TTC549 (cell line): ENCODE measurements around the gene CIB2.

Experiments
- FAIRE-seq: peaks from 2 replicates; lab custom pipeline; 2012; peaks lifted over from hg19 to GRCh38; lab: Jason Lieb, UNC

CIB2 gene

DNA sequence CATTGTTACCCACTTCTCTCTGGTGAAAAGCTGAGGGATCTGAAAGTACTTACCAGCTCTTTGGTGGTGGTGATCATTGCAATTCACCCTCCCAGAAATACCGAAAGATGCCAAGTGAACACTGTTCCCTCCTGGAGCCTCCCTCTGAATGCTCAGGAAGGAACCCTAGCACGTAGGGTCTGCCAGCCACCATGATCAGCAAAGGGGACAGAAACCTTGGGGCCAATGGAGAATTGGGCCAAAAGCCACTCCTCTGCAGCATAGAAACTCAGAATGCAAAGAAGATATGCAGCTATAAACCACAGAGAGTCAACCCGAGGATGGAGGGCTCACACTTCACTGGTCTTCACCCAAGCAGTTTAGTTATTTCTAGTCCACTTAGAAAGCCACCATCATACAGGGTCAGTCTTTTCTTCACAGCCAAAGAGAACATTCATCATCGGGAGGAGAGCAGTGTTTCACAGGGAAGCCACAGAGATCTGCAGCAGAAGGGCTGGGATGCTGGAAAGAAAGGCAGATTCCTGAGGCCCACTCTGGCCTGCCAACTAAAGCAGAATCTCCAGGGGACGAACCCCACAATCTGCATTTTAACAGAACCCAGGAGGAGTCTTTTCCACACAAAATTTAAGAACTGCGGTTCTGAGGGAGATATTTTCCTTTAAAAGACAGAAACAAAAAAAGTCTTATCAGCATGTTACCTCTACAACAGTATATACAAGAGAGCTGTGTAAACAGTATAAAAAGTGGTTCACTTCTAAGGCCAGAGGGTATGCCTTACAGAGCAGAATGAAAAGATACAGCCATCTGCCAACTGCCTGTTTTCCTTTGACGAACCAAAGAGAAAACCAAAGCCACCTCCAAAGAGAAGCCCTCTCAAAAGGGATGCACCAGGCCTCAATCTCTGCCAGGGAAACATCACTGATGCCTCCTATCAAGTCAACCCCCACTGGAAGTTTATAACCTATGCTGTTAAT, 65.0 kb downstream of the CIB2 start:
- no peak for FAIRE-seq

DNA sequence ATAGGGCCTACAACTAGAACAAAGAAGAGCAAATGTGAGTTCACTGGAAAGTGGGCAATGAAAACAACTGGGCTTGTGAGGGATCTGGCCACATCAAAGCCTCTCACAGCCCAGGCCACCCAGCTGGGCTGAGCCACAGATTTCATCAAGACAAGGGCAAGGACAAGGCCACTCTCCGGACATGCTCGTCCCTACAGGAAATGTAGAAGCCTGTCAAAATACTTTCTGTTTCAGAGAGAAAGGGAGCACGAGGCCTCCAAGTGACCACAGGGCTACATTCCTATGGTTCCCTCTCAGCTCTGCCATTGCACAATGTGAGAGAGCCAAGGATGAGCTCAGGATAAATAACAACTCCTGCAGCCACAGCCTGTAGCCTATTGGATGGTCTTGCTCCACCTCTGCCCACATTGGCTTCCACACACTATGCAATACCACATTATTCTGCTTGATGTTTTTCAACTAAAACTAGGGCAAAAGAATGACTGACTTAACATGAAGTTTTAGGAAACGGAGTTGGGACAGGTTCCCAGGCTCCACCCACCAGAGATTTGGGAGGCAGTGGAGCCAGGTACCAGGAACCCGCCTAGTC, 65.9 kb downstream of the CIB2 start:
- no peak for FAIRE-seq

DNA sequence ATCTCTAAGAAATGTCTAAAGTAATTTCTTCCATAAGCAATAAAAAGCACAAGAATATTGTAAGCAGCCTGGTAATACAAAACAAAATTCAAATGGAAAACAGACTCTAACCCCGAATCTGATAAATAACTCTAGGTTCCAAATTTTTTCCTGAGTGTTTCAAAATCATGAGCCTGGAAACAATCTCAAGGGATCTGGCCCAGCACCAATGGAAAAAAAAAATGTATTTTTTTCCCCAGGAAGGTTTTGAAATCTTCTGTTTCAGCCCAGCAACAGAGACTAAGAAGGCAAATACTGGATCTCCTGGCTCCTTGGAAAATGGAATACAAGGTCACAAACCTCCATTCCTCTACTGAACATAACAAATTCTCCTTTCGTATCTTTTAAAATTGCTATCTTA, 66.7 kb downstream of the CIB2 start:
- no peak for FAIRE-seq

DNA sequence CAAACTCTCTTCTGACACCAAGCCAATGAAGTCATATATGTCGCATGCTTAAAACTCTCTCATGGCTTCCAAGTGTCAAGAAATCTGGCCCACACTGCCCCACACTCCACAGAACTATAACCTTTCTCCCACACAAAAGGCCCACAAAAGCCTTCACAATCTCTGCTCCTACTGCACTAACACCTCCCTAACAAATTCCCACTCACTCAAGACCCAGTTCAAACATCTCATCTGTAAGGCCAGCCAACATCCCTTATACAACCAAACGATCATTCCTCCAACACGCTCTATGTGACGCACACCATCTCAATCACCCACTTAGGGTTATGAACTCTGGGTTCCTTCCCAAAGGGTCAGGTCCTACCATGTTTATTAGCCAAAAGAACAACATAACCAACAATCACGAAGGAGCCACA, 67.3 kb downstream of the CIB2 start:
- FAIRE-seq: no peak

DNA sequence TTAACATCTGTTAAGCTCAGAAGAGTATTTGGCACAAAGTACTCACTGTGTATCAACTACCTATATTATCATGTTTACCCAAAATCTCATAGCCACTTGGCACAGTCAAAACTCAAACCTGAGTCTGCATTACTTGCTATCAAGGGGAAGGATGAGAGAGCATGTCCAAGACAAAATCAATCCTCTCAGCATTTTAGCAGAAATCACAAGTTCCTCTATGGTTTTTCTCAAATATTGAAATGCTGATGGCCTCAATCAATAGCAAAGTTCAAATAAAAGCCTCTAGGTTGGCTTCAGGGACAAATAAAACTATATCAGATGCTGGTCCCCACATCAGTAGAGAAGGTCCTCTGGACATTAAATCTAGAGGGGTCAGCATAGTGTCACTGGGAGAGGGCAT, 68.0 kb downstream of the CIB2 start:
- no peak for FAIRE-seq

DNA sequence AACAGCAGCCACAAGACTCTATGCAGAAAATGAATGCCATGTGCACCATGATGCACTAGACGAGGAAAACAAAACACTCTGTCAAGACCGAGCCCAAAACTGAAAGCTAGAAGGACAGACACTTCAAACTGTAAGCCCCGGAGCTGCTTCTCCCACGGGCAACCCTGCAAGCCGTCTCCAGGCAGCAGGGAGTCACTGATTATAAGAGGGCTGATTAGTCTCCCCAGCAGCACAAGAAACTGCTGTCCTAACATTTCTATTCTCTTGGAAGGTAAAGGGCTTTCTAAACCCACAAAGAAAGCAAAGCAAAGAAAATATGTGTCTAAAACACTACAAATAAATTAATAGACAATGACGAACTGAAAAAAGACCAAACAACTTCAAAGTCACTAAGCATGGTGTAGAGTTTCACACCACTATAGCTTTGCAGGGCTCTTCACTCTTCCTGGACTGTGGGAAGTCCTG, 69.2 kb downstream of the CIB2 start:
- no peak for FAIRE-seq

DNA sequence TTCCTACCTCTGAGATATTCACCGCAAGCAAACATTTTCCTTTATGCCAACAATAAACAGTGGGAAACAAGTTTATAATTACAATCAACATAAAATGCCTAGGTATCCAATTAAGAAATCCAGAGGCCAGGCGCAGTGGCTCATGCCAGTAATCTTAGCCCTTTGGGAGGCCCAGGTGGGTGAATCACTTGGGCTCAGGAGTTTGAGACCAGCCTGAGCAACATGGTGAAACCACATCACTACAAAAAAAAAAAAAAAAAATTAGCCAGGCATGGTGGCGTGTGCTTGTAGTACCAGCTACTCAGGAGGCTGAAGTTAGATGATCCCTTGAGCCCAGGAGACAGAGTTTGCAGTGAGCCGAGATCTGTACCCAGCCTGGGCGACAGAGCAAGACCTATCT, 71.0 kb downstream of the CIB2 start:
- FAIRE-seq: no peak

DNA sequence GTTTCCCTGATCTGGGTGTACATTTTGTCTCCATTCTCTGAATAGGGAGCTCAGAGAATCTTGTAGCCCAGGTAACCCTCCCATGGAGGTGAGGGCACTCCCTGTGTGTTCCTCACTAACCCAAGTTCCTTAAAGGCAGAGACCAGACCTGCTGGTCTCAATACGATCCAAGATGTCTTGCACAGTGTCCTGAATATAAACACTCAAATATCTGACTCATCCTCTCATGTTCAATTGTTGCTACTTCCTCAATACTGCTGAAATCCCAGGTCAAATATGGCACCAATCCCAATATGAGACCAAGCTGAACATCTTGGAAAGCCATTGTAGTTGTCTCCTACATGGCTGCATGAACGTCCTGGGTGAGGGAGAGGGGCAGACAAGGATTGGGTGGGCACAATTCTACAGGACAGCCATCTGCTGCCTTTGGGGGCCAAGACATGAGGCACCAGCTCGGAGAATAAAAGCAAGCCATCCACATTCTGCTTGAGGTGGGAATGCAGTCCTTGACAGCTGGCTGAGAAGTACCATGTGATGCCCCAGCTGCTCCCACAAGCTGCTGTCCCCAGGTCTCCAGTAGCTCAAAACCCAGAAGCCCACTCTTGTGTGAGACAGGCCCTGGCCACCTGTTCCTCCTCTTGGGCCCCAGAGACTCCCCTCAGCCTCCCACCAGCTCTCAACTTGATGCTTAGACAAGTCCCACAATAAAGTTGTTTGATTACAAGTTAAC, 72.0 kb downstream of the CIB2 start:
- no peak for FAIRE-seq

DNA sequence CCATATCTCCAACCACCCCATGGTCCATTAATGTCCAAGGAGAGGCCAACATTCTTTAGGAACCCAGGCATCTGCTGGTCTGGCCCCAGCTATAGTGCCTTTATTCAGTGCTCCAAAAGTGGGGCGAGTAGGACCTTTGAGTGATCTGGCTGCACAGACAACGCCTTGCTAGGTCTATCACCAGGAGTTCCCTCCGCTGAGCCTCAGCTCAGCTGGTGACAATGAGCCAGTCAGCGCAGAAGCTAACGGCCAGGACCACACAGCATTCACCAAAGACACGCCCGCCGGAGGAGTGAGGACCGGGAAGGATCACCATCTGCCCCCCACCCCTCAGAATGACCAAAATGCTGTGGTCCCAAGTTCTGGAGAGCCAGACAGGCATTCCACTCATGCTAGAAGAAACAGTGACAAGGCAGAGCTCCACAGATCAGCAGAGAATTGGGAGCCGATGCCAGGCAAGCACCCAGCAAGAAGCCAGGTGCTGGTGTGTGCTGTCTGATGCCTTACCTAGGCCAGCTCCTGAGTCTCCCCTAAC, 72.8 kb downstream of the CIB2 start:
- FAIRE-seq: no peak

DNA sequence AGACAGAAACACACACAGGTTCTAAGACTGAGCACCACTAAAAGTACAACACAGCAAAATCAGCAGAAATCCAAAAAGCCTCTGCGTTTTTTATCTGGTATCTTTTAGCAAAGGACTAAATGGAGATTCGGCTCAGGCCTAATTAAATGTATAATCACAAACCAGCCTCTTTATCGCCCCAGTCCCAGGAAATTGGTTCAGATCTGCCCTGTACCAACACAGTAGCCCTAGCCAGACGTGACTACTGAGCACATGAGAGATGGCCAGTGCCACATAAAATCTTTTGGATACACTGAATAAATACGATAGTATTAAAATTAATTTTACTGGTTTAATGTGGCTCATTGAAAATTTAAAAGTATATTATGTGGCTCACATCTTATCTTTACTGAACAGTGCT, 73.4 kb downstream of the CIB2 start:
- FAIRE-seq: no peak

DNA sequence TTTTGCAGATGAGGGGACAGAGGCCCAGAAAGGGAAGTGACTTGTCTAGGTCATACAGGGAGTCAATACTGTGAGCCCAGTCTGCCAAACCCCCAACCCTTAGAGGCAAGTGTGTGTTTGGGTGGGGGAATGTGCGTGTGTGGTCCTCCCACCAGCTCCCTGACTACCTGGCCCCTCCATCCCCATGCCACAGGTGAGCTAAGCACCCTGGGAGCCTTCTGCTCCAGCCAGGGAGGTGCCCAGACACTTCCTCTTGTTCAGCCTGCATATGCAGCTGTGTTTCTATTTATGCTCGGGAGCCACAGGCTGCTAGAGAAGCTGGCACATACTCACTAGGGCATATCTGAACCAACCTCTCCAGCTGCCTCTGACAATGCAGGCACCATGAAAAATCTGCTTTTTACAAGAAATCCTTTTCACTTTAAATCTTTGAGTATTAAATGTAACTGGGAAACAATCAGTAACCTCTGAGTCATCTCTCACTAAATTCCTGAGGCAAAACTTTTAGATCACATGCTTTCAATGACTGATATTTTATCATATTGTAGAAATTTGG, 74.5 kb downstream of the CIB2 start:
- FAIRE-seq: no peak

DNA sequence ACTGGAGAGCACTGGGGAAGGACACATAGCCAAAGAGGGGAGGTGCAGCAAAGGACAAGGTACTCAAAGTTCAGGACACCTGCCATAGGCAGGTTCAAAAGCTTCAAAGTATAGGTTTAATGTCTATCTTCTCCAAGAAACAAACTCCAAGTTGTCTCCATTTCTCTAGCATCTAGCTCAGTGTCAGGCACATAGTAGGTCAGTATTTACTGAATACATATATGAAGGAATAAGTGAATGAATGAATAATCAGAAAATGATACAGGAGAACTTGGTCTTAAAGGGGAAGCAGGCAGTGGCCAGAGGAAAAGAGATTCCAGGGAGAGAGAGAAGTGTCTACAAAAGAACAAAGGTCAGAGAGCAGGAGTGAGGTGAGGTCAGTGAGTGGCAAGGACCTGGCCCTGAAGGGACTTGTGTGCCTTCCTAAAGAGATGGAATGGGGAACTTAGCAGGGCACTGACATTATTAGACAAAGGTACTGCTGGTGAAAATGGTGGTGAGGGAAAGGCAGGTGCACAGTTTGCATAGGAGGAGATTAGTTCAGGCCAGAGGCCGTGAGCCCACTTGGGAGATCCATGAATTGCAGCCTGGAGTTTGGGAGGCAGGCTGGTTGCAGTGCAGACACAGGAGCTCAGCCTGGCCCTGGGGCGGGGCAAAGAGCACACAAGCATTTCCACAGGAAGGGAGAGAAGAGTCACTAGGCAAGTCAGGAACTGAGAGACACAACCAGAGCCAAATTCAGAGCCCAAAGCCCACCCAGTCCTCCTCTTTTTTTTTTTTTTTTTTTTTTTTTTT, 75.1 kb downstream of the CIB2 start:
- FAIRE-seq: no peak

DNA sequence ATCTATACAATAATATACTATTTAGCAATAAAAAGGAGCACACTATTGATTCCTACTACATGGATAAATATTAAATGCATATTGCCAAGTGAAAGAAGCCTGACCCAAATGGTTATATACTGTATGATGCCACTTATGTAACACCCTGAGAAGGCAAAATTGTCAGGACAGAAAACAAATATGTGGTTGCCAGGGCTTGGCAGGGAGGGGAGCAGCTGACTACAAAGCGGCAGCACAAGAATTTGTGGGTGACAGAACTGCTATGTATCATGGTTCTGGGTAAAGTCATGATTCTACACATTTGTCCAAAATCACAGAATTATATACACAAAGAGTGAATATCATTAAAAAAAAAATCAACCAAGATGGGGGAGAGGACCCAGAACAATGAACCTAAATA, 76.3 kb downstream of the CIB2 start:
- FAIRE-seq: no peak
